HG02938 (cell line): Measurements from ENCODE around the gene ATP8B3.
"Not testable (repeated sequence)": the region's sequence is repeated elsewhere in the genome, so short reads cannot be mapped to it uniquely, and the experiment has no call there.

Experiments used
- ATAC-seq: cut with Tn5 transposase; IDR thresholded peaks from one replicate; pipeline ENCODE4 v1.9.1; 2021; ENCODE audit warnings: mild to moderate bottlenecking, moderate library complexity; ENCODE audit not compliant: unreplicated experiment

Gene ATP8B3

DNA sequence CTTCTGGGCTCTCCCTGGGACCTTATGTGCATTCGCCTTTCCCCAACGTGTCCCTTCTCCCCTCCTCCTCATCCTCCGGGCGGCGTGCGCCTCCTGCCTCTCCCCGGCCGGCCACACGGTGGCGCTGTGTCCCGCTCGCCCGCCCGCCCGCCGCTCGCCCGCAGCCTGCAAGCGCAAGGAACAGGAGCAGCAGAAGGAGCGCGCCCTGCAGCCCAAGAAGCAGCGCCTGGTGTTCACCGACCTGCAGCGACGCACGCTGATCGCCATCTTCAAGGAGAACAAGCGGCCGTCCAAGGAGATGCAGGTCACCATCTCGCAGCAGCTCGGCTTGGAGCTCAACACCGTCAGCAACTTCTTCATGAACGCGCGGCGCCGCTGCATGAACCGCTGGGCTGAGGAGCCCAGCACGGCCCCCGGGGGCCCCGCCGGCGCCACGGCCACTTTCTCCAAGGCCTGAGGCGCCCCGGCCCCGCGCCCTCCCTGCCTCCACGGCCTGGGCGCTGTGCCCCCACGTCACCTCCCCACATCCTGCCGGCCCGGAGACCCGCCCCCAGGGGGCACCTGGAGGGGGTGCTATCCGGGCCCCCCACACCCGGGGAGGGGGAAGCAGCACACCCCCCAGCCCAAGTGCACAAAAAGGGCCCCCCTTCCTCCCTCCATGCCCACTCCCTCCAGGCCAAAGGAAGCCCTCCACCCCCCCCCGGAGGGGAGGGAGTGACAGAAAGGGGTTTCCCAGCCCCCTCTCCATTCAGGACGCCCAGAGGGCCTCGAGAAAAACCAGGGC, 36.9 kb downstream of the ATP8B3 start:
- ATAC-seq = no peak

DNA sequence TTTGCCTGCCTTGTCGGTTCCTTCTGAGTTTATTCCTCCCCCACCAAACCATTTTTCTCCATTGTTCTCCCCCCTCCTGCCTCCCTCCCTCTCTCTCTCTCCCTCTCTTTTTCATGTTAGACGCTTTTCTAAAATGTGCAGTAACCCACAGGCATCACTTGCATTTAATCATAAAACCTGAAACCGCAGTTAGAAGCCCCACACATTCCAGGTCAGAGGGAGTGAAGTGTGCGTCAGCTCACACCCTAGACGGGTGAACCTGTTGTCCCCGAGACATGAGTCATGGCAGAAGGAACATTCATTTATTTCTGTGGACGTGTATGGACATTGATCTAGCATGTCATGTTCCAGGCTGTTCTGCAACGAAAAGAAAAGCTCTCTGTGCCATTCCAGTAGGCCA, 38.9 kb downstream of the ATP8B3 start:
- ATAC-seq = no peak

DNA sequence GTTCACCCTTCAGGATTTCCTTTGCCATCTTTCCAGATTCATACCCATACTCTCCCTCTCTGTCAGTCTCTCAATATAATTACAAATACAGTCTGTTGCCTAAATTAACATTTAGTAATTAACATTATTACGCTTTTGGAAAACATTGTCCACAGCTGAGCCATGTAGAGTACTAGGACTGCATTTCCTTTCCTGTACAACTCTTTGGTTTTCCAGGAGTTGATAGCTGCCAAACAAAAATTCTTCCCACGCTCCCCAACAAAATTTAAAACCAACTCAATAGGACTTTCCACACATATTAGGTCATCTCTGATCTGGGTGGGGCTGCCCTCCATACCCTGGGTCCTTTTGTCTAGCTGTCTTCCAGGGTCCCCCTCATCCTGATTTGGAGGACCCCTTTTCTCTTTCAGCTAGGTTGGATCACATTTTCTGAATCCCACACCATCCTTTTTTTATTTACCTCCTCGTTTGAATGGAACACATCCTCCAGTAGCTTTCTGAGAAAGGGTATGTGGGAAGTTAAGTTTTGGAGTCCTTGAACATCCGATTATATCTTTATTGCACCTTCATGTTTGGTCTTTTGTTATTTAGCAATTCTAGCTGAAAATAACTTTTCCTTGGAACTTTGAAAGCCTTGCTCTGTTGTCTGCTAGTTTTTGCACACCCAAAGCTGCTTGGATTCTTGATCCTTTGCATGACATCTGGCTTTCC, 41.1 kb downstream of the ATP8B3 start:
- no peak for ATAC-seq

DNA sequence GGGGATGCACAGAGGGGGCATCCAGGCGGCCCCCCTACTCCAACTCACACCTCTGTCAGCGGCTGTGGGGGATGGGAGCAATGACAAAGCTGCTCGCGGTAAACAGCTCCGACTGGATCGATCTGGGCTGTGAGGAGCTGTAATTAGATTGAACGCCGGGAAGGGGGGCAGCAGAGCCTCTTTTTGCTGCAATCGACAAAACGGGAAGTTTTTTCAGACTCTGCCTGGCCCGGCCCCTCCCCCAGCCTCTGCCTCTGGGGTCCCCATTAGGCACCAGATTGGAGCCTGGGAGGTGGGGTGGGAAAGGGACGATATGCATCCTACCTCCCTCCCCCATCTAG, 42.5 kb downstream of the ATP8B3 start:
- ATAC-seq = no peak

DNA sequence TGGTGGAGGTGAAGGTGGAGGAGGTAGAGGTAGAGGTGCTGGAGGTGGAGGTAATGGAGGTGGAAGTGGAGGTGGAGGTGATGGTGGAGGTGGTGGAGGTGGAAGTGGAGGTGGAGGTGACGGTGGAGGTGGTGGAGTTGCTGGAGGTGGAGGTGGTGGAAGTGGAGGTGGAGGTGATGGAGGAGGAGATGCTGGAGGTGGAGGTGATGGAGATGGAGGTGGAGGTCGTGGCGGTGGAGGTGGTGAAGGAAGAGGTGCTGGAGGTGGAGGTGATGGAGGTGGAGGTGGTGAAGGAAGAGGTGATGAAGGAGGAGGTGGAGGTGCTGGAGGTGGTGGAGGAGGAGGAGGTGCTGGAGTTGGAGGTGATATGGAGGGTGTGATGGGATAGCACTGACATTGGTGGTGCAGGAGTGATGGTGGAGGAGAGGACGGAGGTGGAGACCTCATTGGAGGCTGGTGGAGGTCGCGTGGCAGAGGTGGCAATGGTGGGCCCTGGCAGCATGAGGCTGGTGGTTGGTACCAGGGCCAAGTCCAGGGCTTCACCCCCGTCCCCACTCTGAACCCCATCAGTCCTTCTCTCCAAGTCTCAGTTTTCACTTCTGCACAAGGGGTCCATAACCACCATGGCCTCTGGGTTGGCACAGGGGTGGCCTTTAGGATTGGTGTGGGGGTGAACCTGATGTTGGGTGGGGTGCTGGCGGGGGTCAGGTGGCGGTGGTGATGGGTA, 43.0 kb downstream of the ATP8B3 start:
- ATAC-seq = no peak

DNA sequence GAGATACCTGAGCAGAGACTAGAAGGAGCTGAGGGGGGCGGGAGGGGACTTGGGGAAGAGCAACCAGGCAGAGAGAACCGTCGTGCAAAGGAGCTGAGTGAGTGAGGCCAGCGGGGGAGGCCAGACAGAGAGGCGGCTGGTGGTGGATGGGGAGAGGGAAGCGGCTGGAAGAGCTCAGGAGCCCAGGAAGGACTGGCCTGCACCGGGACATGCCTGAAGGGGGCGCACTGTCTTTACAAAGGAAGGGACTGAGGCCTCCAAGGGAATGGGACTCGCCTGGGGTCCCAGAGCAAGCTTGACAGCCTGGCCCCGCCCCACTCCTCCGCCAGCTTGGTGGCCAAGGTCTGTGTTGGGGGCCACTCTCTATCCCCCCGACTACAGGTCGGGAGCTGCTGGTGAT, 43.8 kb downstream of the ATP8B3 start:
- no peak for ATAC-seq

DNA sequence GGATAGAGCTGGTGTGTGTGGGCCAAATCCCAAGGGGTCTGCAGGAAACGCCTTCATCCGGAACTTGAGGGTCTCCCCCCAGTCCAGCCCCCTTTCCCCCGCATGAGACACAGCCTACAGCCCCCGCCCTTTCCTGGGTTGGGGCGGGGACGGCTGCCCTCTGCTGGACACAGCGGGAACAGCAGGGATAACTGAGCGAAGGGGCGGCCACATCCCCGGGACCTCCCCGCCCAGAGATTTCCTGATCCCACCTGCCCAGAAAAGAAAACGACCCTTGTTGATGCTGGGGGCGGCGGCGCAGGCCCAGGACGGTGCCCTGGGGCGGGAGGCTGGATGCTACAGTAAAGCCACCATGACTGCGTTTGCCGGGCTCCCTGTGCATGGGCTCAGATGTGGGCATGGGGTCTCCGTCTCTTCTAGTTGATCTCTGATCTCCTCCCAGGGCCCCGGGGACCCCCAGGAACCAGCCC, 44.6 kb downstream of the ATP8B3 start:
- no peak for ATAC-seq

DNA sequence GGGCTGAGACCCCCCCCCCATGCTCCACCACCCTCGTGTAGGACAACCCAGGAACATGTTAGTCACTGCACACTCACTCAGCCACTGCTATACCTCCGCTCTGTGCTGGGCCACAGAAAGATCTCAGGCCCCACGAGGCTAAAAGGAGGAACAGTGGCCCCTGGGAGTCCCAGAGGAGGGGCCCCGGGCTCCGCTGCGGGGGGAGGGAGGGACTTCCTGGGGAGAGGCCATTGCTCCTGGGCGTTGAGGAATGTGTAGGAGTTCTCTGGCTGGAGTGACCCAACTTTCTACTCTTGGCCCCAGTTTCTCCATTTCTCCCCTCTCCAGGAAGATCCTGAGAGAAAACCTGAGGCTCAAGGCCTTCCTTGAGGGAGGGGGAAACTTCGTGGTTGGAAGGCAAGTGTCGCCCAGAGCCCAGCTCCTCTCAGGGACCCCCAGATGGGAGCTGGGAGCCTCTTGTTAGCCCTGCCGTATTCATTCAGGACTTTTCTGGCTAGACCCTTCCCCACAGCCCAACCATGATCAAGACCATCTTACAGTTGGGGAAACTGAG, 45.2 kb downstream of the ATP8B3 start:
- no peak for ATAC-seq

DNA sequence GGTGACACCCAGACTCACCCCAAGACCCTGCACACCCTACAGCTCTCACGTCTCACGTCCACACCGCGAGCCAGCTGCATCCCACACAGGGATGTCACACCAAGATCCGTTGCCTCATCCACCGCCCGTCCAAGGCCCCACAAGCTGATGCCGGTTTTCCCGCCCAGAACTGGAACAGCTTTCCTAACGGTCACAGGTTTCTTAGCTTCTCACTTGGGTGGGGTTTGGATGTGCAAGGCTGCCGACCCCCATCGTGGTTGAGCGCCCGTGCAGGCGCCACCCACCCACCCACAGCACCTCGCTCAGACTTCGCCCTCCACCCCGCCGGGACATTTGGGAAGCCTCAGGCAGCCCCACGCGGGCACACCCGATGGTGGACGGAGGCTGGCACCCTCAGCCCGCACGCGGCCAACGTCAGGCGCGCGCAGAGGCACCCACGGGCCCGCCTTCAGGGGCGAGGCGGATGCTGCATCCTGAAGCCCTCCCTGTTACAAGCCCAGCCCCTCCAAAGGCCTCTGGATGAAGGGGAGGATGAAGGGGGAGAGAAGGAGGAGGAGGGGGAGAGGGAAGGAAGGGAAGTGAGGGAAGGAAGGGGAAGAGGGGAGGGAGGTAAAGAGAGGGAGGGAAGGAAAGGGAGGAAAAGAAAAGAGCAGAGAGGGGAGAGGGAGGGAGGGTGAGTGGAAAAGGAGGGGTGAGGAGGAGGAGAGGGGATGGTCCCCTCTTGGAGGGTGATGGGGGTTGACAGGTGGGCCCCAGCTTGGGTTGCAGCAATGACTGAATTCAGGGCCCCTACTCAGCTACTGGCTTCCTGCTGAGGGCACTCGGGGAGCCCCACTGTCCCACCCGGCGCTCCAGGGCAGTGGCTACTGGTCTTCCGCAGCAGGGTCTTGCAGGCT, 45.9 kb downstream of the ATP8B3 start:
- ATAC-seq = no peak

DNA sequence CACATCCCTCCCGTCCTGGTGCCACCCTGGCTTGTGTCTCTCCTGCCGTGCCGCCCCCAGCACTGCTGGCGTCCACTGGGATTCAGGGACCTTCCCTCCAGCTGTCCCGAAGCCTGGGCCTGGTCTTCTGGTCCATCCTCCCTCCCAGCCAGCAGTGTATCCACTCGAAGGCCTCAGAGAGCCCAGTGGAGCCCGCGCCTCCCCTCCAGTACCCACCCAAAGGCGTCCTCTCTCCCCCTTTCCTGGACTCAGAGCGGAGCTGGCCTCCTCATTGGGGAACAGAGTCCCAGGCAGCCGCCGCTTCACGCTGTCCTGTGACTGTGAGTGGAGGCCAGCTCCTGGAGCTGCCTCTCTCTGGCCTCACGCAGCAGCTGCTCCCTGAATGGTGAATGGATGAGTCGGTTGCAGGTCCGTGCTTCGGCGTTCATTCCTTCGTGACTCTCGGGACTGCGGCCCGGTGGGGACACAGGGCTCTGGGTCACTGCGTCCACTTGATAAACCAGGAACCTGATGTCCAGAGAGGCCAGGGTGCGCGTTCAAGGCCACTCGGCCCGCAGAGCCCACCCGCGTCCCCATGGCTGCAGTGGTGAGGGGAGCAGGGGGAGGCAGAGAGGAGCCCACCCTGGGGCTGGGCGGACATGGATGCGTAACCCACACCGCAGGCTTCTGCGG, 46.7 kb downstream of the ATP8B3 start:
- ATAC-seq = no peak

DNA sequence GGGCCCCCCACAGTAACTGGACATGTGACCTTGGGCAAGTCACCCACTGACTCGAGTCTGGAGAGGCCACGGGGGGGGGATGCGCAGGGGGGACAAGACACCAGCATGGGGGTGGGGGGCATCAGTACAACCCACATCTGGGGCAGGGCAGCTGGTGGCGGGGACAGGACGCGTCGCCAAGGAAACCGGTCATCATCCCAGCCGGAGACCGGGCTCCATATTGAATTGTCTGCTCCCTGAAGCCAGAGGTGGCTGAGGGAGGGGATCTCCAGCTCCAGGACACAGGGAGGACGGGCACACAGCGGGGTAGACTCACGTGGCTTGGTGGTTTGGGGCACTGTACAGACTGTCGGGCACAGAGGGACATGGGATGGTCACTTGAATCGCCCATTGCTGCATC, 47.3 kb downstream of the ATP8B3 start:
- no peak for ATAC-seq

DNA sequence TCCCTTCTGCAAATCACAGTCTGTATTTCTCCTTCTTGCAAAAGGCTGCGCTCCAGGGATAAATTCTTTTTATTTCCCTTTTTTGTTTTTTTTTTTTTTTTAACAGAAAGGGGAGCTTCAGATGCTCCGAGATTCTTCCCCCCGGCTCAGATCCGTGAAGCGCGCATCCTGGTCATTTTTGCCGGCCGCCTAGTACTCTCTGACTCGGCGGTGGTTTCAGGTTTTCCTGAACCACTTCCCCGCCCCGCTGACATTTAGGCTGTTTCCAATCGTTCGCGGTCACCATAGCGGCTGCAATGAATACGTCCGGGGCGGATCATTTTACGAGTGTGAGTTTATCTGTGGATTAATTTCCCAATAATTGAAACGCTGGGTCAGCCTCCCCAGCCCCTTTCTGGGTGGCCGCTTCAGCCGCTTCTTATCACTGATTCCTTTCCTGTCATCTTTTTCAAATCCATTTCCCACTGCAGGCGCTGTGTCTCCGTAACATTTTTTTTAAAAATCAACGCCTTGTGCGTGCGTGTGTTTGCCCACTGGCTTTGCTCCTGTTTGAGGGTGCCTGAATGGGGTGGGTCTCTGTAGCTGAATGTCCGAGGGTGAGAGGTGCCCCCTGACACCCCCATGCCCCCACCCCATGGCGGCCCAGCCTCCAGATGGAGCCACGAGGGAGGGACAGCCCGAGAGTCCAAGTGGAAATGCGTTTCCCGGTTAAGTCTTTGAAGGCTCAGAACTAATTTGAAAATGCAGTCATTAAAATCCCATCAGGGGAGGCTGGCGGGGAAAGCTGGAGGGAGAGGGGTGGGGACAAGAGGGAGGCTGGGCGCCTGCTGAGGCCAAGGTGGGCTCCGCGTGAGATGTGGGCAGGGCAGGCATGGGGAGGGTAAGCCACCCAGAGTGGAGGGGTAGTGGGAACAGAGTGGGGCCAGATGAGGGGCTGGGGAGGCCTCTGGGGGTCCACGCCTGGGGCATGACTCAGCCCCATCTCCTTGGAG, 48.1 kb downstream of the ATP8B3 start:
- ATAC-seq = no peak

DNA sequence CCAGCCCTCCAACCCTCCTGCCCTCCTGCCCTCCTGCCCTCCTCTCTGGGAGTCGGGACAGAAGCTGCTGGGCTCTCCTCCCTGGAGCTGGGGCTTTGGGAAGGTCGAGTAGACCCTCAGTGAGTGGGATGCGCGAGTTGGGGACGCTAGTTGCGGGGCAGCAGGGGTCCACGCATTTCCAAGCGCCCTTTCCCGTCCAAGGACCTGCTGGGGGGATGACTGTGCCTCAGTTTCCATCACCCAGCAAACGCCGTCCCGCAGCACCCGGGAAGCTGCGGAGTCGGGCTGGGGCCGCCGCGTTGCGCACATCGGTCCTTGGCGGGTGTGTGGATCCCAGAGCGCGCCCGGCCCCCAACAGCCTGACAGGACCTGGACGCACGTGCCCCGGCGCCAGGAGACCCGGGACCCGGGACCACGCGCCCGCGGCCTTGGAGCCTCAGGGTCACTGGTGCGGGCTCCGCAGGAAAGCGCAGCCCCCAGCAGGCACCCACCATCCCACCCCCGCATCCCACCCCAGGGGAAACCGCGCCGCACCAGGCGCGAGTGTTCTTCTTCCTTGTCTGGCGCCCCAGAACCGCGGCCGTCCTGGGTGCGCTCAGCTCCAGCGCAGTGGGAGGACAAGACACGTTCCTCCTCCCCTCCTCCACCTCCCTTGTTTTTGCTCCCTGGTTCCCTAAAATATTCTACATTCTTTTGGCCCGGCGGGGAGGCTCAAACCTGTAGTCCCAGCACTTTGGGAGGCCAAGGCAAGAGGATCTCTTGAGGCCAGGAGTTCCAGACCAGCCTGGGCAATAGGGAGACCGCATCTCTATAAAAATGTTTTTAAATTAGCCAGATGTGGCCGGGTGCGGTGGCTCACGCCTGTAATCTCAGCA, 49.6 kb downstream of the ATP8B3 start:
- no peak for ATAC-seq

DNA sequence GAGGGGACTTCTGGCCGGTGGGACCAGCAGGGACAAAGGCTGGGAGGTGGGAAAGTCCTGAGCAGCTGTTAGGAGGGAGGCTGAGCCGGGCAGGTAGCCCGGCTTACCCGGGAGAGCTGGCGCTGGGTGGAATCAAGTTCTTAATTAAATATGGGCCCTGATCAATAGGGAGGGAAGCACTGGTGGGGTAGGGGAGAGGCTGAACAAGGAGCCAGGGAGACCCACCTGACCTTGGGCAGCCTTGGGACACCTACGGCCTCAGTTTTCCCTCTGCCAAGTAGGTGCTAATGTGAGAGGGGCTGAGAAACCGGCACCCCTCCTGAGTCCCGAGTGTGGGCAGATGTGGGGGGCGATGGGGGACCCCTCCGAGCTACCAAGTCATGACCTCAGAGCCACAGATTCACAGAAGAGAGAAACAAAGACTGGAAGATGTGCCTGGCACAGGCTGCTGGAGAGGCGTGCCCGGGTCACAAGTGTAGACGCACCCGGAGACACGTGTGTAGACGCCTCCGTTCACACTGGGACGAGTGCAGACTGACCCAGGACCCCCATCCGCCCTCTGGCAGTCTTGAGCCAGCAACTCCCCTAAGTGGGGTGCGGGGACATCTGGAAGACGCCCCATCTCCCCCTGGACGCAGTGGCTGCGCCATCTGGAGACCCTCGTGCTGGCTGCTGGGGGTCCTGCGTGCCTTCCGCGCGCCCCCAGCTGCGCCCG, 50.4 kb downstream of the ATP8B3 start:
- ATAC-seq = no peak

DNA sequence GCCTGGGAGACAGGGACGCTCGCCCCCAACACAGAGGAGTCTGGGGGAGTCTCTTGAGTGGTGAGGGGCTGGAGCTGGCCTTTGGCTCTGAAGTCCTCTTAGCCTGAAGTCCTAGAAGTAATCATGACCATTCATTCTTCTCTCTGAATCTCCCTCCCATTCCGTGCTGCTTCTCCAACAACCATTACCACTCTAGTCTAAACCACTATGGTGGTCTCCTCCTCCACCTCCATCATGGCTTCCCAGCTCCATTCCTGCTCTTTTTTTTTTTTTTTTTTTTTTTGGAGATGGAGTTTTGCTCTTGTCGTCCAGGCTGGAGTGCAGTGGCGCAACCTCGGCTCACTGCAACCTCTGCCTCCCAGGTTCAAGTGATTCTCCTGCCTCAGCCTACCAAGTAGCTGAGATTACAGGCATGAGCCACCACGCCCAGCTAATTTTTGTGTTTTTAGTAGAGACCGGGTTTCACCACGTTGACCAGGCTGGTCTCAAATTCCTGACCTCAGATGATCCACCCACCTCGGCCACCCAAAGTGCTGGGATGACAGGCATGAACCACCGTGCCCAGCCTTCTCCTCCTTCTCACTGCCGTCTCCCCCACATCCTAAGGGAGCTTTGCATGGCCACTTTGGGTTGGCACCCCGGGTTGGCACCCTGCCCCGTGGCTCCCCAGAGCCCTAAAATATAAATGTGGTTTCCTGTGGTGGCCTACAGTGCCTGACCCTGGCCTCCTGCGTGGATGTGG, 51.1 kb downstream of the ATP8B3 start:
- ATAC-seq = not testable (repeated sequence)

DNA sequence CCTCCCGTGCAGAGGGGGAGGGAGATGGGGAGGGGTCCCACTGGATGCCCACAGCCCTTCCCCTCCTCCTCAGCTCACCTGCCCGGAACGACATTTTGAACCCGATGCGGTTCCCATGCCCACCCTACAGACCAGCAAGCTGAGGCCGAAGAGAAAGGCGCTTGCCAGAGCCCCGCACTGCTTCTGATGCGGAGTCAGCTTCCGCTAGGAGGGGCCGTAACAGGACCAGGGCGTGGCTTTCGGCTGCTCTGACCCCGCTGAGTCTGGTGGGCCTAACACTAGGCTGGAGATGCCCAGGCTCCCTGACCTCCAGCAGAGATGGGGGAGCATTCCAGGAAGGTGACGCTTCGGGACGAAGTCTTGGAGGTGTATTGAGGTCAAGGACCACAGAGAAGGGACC, 52.1 kb downstream of the ATP8B3 start:
- no peak for ATAC-seq
